ENCODE measurements around the gene SLC16A8.

SLC16A8 gene

GRCh38 chr22:38046070-38046748, 37.8 kb downstream of the SLC16A8 start:
- in situ Hi-C loops (cut with HindIII; ENCODE audit: low sequenced_read_pairs): no loop called here
- no peak for TF ChIP-seq CTCF (IDR thresholded peaks at IDR 0.05; ENCODE audit: low read depth, low read length, missing control alignments)

GRCh38 chr22:38043151-38044039, 40.6 kb downstream of the SLC16A8 start:
- in situ Hi-C loops (cut with HindIII; ENCODE audit: low sequenced_read_pairs): no loop called here
- H3K4me3 ChIP-seq (ENCODE audit: low read depth, low read length): no peak overlapping the region
- no peak for TF ChIP-seq CTCF (IDR thresholded peaks at IDR 0.05; ENCODE audit: low read depth, low read length, missing control alignments)
- DNase-seq (ENCODE audit: low read depth): no peak

More at GRCh38 chr22:38046070-38046748, 37.8 kb downstream of the SLC16A8 start:
- no peak for DNase-seq (ENCODE audit: low read depth)
- no peak overlapping the region for H3K4me3 ChIP-seq (ENCODE audit: low read depth, low read length)

- no peak for TF ChIP-seq CTCF (IDR thresholded peaks at IDR 0.05; ENCODE audit: low read depth, low read length, missing control alignments)
- no peak for DNase-seq (ENCODE audit: low read depth)
- in situ Hi-C loops (cut with HindIII; ENCODE audit: low sequenced_read_pairs): no loop called here
- H3K4me3 ChIP-seq (ENCODE audit: low read depth, low read length): no peak overlapping the region
Measured at GRCh38 chr22:38042488-38042790, 41.5 kb downstream of the SLC16A8 start.

- no peak for DNase-seq (ENCODE audit: low read depth)
- in situ Hi-C loops (cut with HindIII; ENCODE audit: low sequenced_read_pairs): no loop called here
- no peak overlapping the region for H3K4me3 ChIP-seq (ENCODE audit: low read depth, low read length)
- TF ChIP-seq CTCF (IDR thresholded peaks at IDR 0.05; ENCODE audit: low read depth, low read length, missing control alignments): no peak
Measured at GRCh38 chr22:38041760-38042487, 42.1 kb downstream of the SLC16A8 start.

GRCh38 chr22:38040953-38041759, 42.8 kb downstream of the SLC16A8 start:
- in situ Hi-C loops (cut with HindIII; ENCODE audit: low sequenced_read_pairs): no loop called here
- H3K4me3 ChIP-seq (ENCODE audit: low read depth, low read length): no peak overlapping the region
- no peak for DNase-seq (ENCODE audit: low read depth)

More at GRCh38 chr22:38040953-38041759, 42.8 kb downstream of the SLC16A8 start:
- TF ChIP-seq CTCF (IDR thresholded peaks at IDR 0.05; ENCODE audit: low read depth, low read length, missing control alignments): no peak
